GM18951 (cell line): ENCODE data around the gene UBXN6.

Experiments
- POLR2A ChIP-seq: IDR thresholded peaks from 4 replicates; pipeline ENCODE4 v1.6.1; 2011; ENCODE audit warnings: mild to moderate bottlenecking; ENCODE audit not compliant: insufficient read length, insufficient read depth; ENCODE audit errors: extremely low read depth
- in situ Hi-C: fragments of 300-500 bp; cut with MboI; formaldehyde crosslinking; loops from one replicate; pipeline ENCODE4 v1.12.0; 2022; ENCODE audit warnings: low sequenced_read_pairs, mixed read lengths, inconsistent platforms; ENCODE audit not compliant: unreplicated experiment

Gene UBXN6

DNA sequence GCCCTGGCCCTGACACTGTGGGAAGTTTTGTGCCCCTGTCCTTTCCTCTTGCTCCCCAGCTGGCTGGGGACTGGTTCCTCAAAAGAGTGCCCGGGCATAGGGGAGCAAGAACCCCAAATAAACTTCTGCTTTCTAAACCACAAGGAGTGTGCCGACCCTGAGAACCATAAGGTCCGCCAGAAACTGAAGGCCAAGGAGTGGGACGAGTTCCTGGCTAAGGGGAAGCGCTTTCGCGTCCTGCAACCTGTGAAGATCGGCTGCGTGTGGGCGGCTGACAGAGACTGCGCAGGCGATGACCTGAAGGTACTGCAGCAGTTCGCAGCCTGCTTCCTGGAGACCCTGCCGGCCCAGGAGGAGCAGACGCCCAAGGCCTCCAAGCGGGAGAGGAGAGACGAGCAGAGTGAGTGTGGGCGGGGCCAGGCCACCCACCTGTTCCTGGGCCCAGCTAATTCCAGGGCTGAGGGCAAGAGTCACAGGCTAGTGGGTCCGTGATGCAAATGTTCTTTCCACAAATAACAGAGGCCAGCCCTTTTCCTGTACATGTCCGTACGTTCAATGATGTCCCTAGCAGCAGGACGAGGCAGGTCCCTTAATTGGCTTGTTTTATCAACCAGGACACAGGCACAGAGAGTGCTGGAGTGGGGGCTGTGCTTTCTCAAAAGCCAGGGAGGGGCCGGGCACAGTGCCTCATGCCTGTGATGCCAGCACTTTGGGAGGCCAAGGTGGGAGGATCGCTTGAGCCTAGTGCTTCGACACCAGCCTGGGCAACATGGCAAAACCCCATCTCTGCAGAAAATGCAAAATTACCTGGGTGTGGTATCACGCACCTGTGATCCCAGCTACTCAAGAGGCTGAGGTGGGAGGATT, 25.6 kb downstream of the UBXN6 start:
- no peak for TF ChIP-seq POLR2A
- in situ Hi-C loops, result no loop called here

DNA sequence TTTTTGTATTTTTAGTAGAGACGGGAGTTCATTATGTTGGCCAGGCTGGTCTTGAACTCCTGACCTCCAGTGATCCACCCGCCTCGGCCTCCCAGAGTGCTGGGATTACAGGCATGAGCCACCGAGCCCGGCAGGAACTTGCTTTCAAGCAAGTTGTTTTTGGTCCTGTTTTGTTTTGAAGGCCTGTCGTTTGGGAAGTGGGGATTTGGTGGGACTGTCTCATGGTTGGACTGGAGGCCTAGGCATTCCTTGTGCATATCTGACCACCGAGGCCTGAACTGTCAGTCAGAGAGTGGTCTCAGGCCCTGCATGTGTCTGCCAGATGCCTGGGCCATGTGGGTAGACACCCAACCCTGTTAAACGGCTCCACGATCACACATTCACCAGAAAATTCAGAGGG, 26.3 kb downstream of the UBXN6 start:
- in situ Hi-C loops, result no loop called here
- TF ChIP-seq POLR2A, result no peak

DNA sequence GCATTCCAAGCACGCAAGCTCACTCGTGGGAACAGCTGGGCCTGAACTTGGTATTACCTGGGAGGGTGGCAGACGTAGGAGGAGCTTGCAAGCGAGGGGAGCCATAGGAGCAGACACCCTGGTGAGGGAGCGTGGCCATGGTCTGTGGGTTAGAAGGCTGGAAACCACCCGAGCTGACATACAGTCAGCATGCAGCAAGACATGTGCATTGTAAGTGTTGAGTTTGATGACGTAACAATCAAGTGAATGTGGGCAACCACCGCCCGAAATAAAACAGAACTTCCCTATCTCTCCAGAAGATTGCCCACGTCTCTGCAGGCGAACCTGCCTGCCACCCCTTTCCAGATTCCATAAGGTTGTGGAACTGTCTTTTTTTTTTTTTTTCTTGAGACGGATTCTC, 26.8 kb downstream of the UBXN6 start:
- in situ Hi-C loops, result no loop called here
- no peak for TF ChIP-seq POLR2A

DNA sequence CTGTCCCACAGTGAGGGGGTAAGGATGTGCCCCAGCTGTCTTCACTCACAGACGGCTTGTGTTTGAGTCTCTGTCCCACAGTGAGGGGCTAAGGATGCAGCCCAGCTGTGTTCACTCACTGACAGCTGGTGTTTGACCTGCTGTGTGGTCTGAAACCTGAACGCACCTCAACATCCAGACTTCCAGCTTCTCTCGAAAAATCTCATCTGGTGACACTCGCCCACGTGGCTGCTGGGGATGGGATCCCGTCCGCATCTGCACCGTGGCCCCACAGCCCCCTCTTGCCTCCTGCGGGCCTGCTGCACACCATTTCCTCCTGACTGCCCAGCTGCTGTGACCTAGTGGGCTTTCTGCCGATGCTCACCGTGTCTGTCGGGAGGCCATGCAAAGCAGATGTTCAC, 27.8 kb downstream of the UBXN6 start:
- no peak for TF ChIP-seq POLR2A
- in situ Hi-C loops, result no loop called here

DNA sequence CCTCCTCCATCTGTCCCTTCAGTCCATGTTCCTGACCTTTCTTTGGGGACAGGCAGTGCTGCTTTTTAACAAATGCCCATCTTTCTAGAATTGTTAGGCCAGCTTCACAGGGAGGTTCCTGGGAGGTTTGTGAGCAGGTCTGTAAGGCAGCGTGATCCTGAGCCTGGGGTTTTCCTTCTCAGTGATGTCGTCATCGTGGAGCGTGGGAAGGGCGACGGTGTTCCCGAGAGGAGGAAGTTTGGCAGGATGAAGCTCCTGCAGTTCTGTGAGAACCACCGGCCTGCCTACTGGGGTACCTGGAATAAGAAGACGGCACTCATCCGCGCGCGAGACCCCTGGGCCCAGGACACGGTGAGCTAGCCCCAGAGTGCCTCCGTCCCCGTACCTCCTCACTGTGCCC, 28.3 kb downstream of the UBXN6 start:
- in situ Hi-C loops, result no loop called here
- TF ChIP-seq POLR2A, result no peak

DNA sequence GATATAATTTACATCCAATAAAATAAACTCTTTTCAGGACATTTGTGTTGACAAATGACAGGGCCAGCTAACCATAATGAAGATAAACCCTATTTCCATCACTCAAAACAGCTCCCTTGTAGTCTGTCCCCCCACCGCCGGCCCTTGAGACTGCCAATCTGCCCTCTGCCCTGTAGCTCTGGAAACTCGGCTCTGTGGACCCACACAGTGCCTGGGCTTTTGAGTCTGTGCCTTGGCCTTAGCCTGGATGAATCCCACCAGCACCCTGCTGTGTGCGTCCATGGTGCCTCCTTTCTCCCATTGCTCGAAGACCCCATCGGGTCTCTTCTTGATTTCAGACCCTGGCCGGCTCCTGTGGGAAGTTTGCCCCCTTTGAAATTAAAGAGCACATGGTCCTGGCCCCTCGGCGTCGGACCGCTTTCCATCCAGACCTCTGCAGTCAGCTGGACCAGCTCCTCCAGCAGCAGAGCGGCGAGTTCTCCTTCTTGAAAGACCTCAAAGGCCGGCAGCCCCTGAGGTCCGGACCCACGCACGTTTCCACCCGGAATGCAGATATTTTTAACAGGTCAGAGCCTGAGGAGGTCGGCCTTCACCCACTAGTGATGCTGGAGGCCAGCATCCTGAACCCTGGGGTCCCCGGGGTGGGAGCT, 29.1 kb downstream of the UBXN6 start:
- no peak for TF ChIP-seq POLR2A
- in situ Hi-C loops, result no loop called here

DNA sequence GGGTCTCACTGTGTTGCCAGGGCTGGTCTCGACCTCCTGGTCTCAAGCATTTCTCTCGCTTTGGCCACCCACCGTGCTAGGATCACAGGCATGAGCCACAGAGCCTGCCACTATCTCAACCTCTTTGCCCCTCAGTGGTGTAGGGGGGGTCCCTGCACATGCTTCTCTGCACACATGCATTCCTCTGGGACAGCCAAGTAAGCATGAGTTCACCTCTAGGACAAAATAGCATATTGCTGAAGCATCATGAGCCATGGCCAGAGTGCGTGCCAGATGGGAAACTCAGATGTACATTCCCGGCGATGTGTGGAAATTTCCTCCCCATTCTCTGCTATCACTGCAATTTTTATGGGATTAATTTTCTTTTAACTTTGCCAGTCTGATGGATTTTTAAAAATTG, 32.1 kb downstream of the UBXN6 start:
- TF ChIP-seq POLR2A, result no peak
- in situ Hi-C loops, result no loop called here

DNA sequence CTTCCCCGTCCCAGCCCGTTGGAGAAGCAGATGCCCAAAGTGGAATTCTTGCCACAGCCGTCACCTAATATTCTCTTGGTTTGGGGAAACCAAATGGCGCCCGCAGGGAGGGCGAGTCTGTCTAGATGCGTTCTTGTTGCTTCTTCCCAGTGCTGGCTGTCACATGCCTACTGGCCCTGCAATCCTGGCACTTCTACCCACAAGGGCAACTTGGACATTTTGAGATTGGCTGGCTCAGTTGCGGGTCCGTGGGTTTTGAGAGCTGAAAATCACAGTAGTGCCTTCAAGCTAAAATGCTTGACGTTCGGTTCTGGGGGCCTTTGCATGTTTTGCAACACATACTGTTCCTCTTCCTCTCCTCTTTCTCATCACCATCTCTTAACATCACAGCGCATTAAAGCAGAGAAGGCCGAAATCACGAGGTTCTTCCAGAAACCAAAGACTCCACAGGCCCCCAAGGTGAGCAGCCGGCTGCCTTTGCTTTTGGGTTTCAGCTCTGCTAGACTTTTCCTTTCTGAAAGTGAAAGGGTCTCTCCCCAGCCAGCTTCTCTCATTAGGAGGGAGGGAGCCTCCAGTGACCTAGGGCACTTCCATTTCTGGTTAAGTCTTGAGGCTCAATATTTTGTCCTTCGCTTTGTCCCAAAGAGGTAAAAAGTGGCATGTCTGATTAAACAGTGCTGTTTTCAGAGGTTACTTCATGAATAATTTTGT, 34.0 kb downstream of the UBXN6 start:
- no peak for TF ChIP-seq POLR2A
- in situ Hi-C loops, result no loop called here

DNA sequence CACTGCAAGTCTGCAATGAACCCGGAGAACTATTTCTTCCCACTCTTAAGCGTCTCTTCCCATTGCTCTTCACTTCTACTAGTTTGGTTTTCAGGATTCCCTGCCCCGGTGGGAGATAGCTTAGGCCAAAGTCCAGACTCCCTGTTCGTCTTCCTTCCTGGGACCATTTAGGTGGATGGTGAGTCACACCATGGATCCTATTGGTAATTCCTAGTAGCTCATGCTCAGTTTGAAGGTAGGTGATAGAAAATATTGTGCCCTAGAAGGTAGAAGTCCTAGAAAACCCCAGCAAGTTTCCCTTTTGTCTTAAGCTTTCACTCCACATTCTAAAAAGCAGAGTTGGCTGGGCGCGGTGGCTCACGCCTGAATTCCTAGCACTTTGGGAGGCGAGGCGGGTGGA, 41.3 kb downstream of the UBXN6 start:
- no peak for TF ChIP-seq POLR2A
- in situ Hi-C loops, result no loop called here

DNA sequence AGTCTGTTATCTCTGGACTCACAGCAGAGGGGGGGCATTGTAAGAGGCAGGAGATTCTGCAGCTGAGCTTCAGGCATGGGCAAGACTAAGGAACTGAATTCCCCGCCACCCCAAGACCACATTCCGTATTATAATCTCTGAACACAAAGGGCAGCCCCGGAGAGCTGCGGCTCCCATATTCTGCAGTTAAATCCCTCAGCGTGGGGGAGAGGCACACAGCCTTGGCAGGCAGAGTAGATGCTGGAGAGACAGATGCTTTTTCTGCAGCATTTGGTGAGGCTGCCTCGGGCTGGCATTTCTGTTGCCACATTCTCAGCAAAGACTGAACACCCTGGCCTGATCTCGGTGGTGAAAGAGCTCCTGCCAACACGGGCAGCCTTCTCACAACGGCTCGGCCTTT, 42.2 kb downstream of the UBXN6 start:
- in situ Hi-C loops, result no loop called here
- no peak for TF ChIP-seq POLR2A

DNA sequence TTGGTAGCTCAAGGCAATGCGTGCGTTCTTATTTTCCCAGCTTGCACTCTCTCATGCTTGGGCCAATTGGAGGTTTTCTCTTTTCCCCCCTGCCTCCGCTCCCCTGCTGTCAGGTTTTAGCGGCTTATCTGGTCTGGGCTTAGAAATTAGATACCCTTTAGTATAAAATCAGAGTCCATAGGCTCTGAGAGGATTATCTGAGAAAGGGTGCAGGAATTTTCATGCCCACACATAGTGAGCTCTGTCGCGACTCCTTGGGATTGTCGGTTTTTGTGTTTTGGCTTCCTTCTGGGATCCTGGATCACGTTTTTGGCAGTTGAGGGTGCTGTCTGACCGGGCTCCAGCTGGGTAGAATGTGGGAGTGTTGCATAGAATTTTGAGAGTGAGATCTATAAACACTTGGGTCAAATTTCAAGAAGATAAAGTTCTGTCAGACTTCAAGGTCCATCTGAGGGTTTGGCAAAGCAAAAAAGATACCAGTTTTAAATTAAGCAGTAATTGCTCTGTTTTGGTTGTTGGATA, 42.7 kb downstream of the UBXN6 start:
- TF ChIP-seq POLR2A, result no peak
- in situ Hi-C loops, result no loop called here

DNA sequence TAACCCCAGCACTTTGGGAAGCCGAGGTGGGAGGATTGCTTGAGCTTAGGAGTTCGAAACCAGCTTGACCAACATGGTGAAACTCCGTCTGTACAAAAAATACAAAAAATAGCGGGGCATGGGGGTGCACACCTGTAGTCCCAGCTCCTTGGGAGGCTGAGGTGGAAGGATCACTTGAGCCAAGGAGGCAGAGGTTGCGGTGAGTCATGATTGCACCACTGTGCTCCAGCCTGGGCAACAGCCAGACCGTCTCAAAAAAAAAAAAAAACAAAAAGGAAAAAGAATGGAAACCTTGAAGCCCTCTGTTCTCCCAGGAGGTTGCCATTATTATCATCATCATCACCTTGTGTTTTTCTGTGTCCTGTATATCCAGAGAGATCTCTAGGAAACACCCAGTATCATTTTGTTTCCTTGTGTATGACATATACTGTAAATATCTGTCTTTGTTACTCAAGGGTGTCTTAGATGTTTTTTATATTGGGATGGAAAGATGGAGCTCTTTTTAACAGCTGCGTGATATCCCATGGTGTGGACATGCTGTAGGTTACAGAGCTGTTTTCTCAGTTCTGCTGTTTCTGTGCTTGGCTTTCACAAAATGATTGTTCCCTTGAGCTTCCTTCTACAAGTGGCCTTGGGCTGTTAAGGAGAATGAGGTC, 43.3 kb downstream of the UBXN6 start:
- in situ Hi-C loops, result no loop called here
- no peak for TF ChIP-seq POLR2A

DNA sequence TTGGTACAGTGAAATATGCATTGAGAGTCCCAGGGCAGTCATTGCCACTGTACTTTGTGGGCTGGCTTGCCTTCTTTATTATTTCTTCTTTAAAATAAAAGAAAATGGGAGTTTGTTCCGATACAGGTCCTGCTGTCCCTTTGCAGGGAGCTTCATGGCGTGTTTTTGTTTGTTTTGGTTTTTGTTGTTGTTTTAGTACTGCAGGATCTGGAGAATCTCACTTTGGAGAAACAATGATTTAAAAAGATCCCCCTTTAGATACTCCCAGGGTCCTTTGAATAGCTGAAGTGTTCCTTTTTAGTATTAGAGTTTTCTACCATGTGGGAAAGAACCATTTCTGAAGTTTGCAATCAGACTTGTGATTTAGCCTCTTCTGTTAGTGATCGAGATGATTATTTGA, 44.0 kb downstream of the UBXN6 start:
- in situ Hi-C loops, result no loop called here
- no peak for TF ChIP-seq POLR2A
